Fibroblast of the aortic adventitia (primary cell): Measurements from ENCODE around the gene GSTM2. TPM values are rescaled to one million over a fixed set of nuclear protein-coding genes. Genes with fewer than 3 reads are reported as not detected.
"Not testable (repeated sequence)": the region's sequence is repeated elsewhere in the genome, so short reads cannot be mapped to it uniquely, and the experiment has no call there.

Experiments
- DNase-seq: peaks from one replicate; pipeline ENCODE4 v3.0.0-alpha.2; 2010; ENCODE audit warnings: low read depth
- H3K4me3 ChIP-seq: 2 replicates; pipeline ENCODE4 v1.5.1; 2011; ENCODE audit warnings: low read depth, mild to moderate bottlenecking, control low read depth, low read length, moderate library complexity
- CTCF ChIP-seq: IDR thresholded peaks from 2 replicates; pipeline ENCODE4 v1.5.1; 2011; ENCODE audit warnings: mild to moderate bottlenecking, low read length, control low read depth, inconsistent platforms; ENCODE audit not compliant: insufficient read depth
- total RNA-seq: library from RNA; depleted of rRNA; stranded (reverse); fragments of >200 nt; gene quantifications from 2 replicates; pipeline ENCODE4 v1.2.3, GENCODE V29; 2012; ENCODE audit warnings: low replicate concordance

The GSTM2 gene
- total RNA-seq, 1 donor: 27.7 TPM

GRCh38 chr1:109657395-109657794 lies 10.5 kb upstream of the GSTM2 start:
- DNase-seq: no peak
- H3K4me3 ChIP-seq: no peak overlapping the region
- TF ChIP-seq CTCF: no peak

- no peak for DNase-seq
- no peak overlapping the region for H3K4me3 ChIP-seq
- TF ChIP-seq CTCF: no peak
Measured at GRCh38 chr1:109657970-109658369, 9.9 kb upstream of the GSTM2 start.

GRCh38 chr1:109658533-109659042 lies 9.3 kb upstream of the GSTM2 start:
- no peak overlapping the region for H3K4me3 ChIP-seq
- TF ChIP-seq CTCF: no peak
- DNase-seq: no peak

- DNase-seq: no peak
- no peak for TF ChIP-seq CTCF
- H3K4me3 ChIP-seq: no peak overlapping the region
Measured at GRCh38 chr1:109659145-109659544, 8.7 kb upstream of the GSTM2 start.

- no peak for DNase-seq
- no peak for TF ChIP-seq CTCF
- H3K4me3 ChIP-seq: no peak overlapping the region
Measured at GRCh38 chr1:109659997-109660690, 7.7 kb upstream of the GSTM2 start.

- DNase-seq, H3K4me3 ChIP-seq: not testable (repeated sequence)
Measured at GRCh38 chr1:109660691-109661026, 7.2 kb upstream of the GSTM2 start.

GRCh38 chr1:109661391-109661790 lies 6.5 kb upstream of the GSTM2 start:
- H3K4me3 ChIP-seq: no peak overlapping the region
- TF ChIP-seq CTCF: no peak
- DNase-seq: no peak
